CD14-positive monocyte (primary cell): Measurements from ENCODE around the gene NRN1. TPM values are rescaled to one million over a fixed set of nuclear protein-coding genes. Genes with fewer than 3 reads are reported as not detected.
"Not testable (repeated sequence)": the region's sequence is repeated elsewhere in the genome, so short reads cannot be mapped to it uniquely, and the experiment has no call there.

Experiments
- DNase-seq, 3 donors: peaks; one replicate each; pipeline ENCODE4 v3.0.0-alpha.2; 2011 to 2022
- H2AFZ ChIP-seq: 2 replicates; pipeline ENCODE4 v1.6.0; 2012; ENCODE audit warnings: mild to moderate bottlenecking, low read depth, low read length, inconsistent platforms; ENCODE audit not compliant: insufficient read depth, poor library complexity, severe bottlenecking
- H3K27ac ChIP-seq, 2 donors: 1 replicate in 1 of 2; 2 replicates in 1 of 2; pipeline ENCODE4 v1.5.1; 2012 to 2013; ENCODE audit warnings: low read length in 2 of 2, control low read depth in 1 of 2, inconsistent platforms in 1 of 2, low read depth in 1 of 2, mild to moderate bottlenecking in 1 of 2
- H3K27me3 ChIP-seq, 2 donors: one replicate each; pipeline versions ENCODE4 v1.6.0 to v1.6.1; 2011 to 2013; ENCODE audit warnings: low read length in 2 of 2; ENCODE audit not compliant: control insufficient read depth in 2 of 2, insufficient read depth in 2 of 2
- H3K36me3 ChIP-seq, 2 donors: replicated peaks in 1 of 2; 1 replicate in 1 of 2; 2 replicates in 1 of 2; pipeline versions ENCODE4 v1.5.1 to v1.6.1; 2012 to 2013; ENCODE audit warnings: low read length in 2 of 2, control low read depth in 1 of 2, inconsistent platforms in 1 of 2, mild to moderate bottlenecking in 1 of 2; ENCODE audit not compliant: insufficient read depth in 2 of 2, control insufficient read depth in 1 of 2
- H3K4me1 ChIP-seq, 2 donors: 1 replicate in 1 of 2; 2 replicates in 1 of 2; pipeline versions ENCODE4 v1.5.1 to v1.6.1; 2012 to 2013; ENCODE audit warnings: low read length in 2 of 2, control low read depth in 1 of 2, inconsistent platforms in 1 of 2, mild to moderate bottlenecking in 1 of 2, moderate library complexity in 1 of 2; ENCODE audit not compliant: insufficient read depth in 2 of 2, control insufficient read depth in 1 of 2
- H3K4me2 ChIP-seq: replicated peaks from 2 replicates; pipeline ENCODE3; 2012; ENCODE audit warnings: low read length, moderate library complexity, mild to moderate bottlenecking; ENCODE audit not compliant: poor library complexity, severe bottlenecking; ENCODE audit errors: extremely low read depth
- H3K4me3 ChIP-seq, 3 experiments: fragments of 200-600 bp in 1 of 3; sonication (generic) in 1 of 3; replicated peaks in 1 of 3; 1 replicate in 2 of 3; 2 replicates in 1 of 3; pipeline ENCODE4 v1.5.1; 2011 to 2013; ENCODE audit warnings: low read length in 3 of 3, mild to moderate bottlenecking in 3 of 3, control low read depth in 2 of 3, low read depth in 2 of 3, inconsistent platforms in 1 of 3, moderate library complexity in 1 of 3
- H3K79me2 ChIP-seq: 2 replicates; pipeline ENCODE4 v1.6.0; 2012; ENCODE audit warnings: mild to moderate bottlenecking, control low read depth, inconsistent platforms, low read length, moderate library complexity; ENCODE audit not compliant: insufficient read depth
- H3K9ac ChIP-seq: 2 replicates; pipeline ENCODE4 v1.6.0; 2017; ENCODE audit warnings: low read length, mild to moderate bottlenecking; ENCODE audit not compliant: insufficient read depth, poor library complexity, severe bottlenecking
- H3K9me3 ChIP-seq, 2 donors: replicated peaks in 1 of 2; 1 replicate in 1 of 2; 2 replicates in 1 of 2; pipeline versions ENCODE4 v1.5.1 to v1.6.1; 2012 to 2013; ENCODE audit warnings: low read length in 2 of 2, control low read depth in 1 of 2; ENCODE audit not compliant: control insufficient read depth in 1 of 2, insufficient read depth in 1 of 2
- H4K20me1 ChIP-seq: 2 replicates; pipeline ENCODE4 v1.6.0; 2012; ENCODE audit warnings: mild to moderate bottlenecking, low read length, control low read depth, moderate library complexity; ENCODE audit not compliant: insufficient read depth
- H3K27ac Mint-ChIP-seq, 7 donors: one replicate each; pipeline ENCODE4 v1.8.0; 2020; ENCODE audit warnings: mild to moderate bottlenecking in 7 of 7, mixed read lengths in 7 of 7, moderate library complexity in 6 of 7, inconsistent platforms in 2 of 7
- H3K27me3 Mint-ChIP-seq, 3 donors: one replicate each; pipeline ENCODE4 v1.8.0; 2021 to 2022; ENCODE audit warnings: low read depth in 3 of 3, mild to moderate bottlenecking in 3 of 3, mixed read lengths in 3 of 3, moderate library complexity in 3 of 3, inconsistent platforms in 1 of 3
- H3K36me3 Mint-ChIP-seq, 2 donors: one replicate each; pipeline ENCODE4 v1.8.0; 2020; ENCODE audit warnings: mixed read lengths in 2 of 2, inconsistent platforms in 1 of 2, mild to moderate bottlenecking in 1 of 2
- H3K4me1 Mint-ChIP-seq: one replicate; pipeline ENCODE4 v1.8.0; 2020; ENCODE audit warnings: mild to moderate bottlenecking, mixed read lengths
- H3K4me3 Mint-ChIP-seq, 2 donors: one replicate each; pipeline ENCODE4 v1.8.0; 2020; ENCODE audit warnings: mild to moderate bottlenecking in 2 of 2, mixed read lengths in 2 of 2, moderate library complexity in 1 of 2
- H3K9me3 Mint-ChIP-seq, 7 donors: one replicate each; pipeline ENCODE4 v1.8.0; 2020 to 2022; ENCODE audit warnings: mixed read lengths in 7 of 7, mild to moderate bottlenecking in 6 of 7, moderate library complexity in 6 of 7, inconsistent platforms in 2 of 7
- WGBS: methylation state at CpG from one replicate; pipeline ENCODE4 v1.1.5; 2013; ENCODE audit warnings: missing lambda C conversion rate; ENCODE audit not compliant: insufficient coverage; 5-methylcytosine and 5-hydroxymethylcytosine counted together
- intact Hi-C, 2 donors: fragments of 100-400 bp; cut with micrococcal nuclease; formaldehyde crosslinking; loops; one replicate each; pipeline versions ENCODE4 v1.15.0 to v1.15.1; 2023
- polyA plus RNA-seq, 3 donors: library from polyadenylated mRNA; depleted of rRNA in 1 of 3; unstranded in 2 of 3; stranded (reverse) in 1 of 3; fragments of 300-500 nt in 2 of 3; fragments of >200 nt in 1 of 3; fragmentation: Illumina TruSeq in 2 of 3; gene quantifications; 1 replicate in 2 of 3; 2 replicates in 1 of 3; pipeline ENCODE4 v1.2.3, GENCODE V29; 2012 to 2021
- TF ChIP-seq, protein P1 (sequence below): fragments of 200-600 bp; IDR thresholded peaks from one replicate; pipeline ENCODE4 v1.8.0; 2022; ENCODE audit warnings: antibody characterized with exemption, mild to moderate bottlenecking

NRN1 gene
- polyA plus RNA-seq, 3 donors = 0.08 TPM; not detected in 2

DNA sequence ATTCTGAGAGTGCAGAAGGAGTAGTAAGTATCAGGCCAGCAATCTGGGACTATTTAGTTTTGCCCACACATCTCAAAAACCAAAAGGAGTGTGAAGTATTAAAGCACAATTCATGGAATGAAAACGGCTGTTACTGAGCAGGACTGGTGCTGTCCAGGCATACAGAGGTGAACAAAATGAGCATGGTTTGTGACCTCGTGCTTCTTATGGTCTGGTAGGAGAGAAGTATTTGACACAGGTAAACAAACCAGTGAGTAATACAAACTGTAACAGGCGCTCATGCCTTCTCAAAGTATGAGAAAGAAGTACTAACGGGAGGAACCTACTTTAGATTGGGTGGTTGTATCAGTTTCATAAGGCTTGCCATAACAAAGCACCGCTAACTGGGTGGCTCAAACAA is 17.5 kb upstream of the NRN1 start:
- Histone ChIP-seq H3K27me3 (peaks cover 18 to 22% of the 10 kb centered on the region in 2 donors), H3K36me3 (no peaks in the 10 kb centered on the region), H2AFZ (no peak overlapping the region), H3K4me1 (no peaks in the 10 kb centered on the region), H3K27ac (no peak overlapping the region), H4K20me1 (no peaks in the 10 kb centered on the region), H3K4me2 (no peak overlapping the region), H3K9ac (no peak overlapping the region), H3K79me2 (no peaks in the 10 kb centered on the region), H3K9me3 (no peaks in the 10 kb centered on the region), H3K4me3 (no peak overlapping the region)
- Mint-ChIP-seq H3K27ac (no peak overlapping the region), H3K27me3 (peaks cover 29 to 33% (median 31%) of the 10 kb centered on the region in 3 donors), H3K36me3 (no peaks in the 10 kb centered on the region), H3K9me3 (peaks cover 0 to 3% (median 0%) of the 10 kb centered on the region in 7 donors), H3K4me1 (no peaks in the 10 kb centered on the region), H3K4me3 (no peak overlapping the region)
- WGBS = 76% methylated on average over 4 of the region's 5 CpGs
- TF ChIP-seq, protein P1, sequence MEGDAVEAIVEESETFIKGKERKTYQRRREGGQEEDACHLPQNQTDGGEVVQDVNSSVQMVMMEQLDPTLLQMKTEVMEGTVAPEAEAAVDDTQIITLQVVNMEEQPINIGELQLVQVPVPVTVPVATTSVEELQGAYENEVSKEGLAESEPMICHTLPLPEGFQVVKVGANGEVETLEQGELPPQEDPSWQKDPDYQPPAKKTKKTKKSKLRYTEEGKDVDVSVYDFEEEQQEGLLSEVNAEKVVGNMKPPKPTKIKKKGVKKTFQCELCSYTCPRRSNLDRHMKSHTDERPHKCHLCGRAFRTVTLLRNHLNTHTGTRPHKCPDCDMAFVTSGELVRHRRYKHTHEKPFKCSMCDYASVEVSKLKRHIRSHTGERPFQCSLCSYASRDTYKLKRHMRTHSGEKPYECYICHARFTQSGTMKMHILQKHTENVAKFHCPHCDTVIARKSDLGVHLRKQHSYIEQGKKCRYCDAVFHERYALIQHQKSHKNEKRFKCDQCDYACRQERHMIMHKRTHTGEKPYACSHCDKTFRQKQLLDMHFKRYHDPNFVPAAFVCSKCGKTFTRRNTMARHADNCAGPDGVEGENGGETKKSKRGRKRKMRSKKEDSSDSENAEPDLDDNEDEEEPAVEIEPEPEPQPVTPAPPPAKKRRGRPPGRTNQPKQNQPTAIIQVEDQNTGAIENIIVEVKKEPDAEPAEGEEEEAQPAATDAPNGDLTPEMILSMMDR = no peak
- DNase-seq = no peak
- intact Hi-C loops = no loop called here

DNA sequence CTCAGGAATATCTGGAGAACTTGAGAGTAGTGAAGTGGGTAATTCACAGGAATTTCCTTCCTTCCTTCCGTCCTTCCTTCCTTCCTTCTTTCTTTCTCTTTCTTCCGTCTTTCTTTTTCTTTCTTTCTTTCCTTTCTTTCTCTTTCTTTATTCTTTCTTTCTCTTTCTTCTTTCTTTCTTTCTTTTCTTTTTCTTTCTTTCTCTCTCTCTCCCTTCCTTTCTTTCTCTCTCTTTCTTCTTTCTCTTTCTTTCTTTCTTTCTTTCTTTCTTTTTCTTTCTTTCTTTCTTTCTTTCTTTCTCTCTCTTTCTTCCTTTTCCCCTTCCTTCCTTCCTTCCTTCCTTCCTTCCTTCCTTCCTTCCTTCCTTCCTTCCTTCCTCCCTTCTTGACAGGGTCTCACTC is 16.1 kb upstream of the NRN1 start:
- H3K79me2 ChIP-seq, H3K27ac Mint-ChIP-seq, intact Hi-C loops, H3K4me1 ChIP-seq, H2AFZ ChIP-seq, DNase-seq, H3K4me1 Mint-ChIP-seq, H3K9me3 ChIP-seq, H3K27ac ChIP-seq, H3K4me2 ChIP-seq, H3K9ac ChIP-seq, H3K4me3 ChIP-seq, H4K20me1 ChIP-seq, H3K9me3 Mint-ChIP-seq, H3K36me3 Mint-ChIP-seq, H3K36me3 ChIP-seq: not testable (repeated sequence)
- peaks cover 26 to 27% of the 10 kb centered on the region in 2 donors for H3K27me3 ChIP-seq
- Mint-ChIP-seq H3K4me3 (peak overlapping the region in 1 of 2 donors; percentile 35), H3K27me3 (peaks cover 38 to 39% (median 38%) of the 10 kb centered on the region in 3 donors)
- 100% methylated on average over 1 of the region's 2 CpGs for WGBS
